ENCODE data around the gene NUP210L.

Gene NUP210L

GRCh38 chr1:153954826-153955225, 200.0 kb downstream of the NUP210L start:
- DNase-seq (ENCODE audit: low read depth), result no peak
- H3K4me3 ChIP-seq (ENCODE audit: low read depth, low read length), result no peak overlapping the region
- no peak for TF ChIP-seq CTCF (IDR thresholded peaks at IDR 0.05; ENCODE audit: insufficient read depth, low read depth, low read length, missing control alignments)

GRCh38 chr1:153953859-153954365, 201.0 kb downstream of the NUP210L start:
- no peak for TF ChIP-seq CTCF (IDR thresholded peaks at IDR 0.05; ENCODE audit: insufficient read depth, low read depth, low read length, missing control alignments)
- no peak overlapping the region for H3K4me3 ChIP-seq (ENCODE audit: low read depth, low read length)
- no peak for DNase-seq (ENCODE audit: low read depth)

DNA sequence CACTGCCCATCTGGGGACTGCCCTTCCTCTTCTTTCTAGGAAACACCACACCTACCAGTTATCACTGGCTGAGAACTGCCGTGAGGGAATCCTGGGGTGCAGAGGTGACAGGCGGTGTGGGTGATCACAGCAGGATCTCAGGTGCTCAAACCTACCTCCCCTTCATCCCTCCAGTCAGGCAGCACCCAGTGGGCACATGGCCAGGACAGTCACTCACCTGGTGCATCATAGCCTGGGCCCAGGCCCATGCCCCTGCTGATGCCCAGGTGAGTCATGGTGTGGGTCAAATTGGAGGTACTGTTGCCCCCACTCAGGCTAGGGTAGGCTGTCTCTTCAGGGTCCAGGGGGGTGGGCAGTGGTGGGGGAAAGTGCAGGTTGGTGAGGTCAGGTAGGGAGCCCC, 203.1 kb downstream of the NUP210L start:
- no peak overlapping the region for H3K4me3 ChIP-seq (ENCODE audit: low read depth, low read length)
- TF ChIP-seq CTCF (IDR thresholded peaks at IDR 0.05; ENCODE audit: insufficient read depth, low read depth, low read length, missing control alignments), result no peak
- no peak for DNase-seq (ENCODE audit: low read depth)

DNA sequence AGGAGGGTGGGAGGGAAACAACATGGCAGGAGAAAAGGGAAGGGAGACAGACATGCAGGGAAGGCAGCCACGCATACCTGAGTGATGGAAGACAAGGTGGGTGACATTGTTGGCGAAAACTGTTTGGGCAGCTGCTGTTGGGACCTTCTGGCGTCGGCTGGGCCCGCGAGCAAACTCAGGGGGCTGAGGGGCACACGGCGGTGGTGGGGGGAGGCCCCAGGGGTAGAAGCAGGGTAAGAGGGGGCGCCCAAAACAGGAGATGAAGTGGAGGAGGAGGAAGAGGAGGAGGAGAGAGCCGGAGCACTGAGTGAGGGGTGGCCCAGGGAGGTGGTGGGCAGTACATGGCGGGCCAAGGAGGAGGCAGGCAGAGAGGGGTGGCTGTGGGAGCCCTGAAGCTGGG, 203.7 kb downstream of the NUP210L start:
- DNase-seq (ENCODE audit: low read depth), result no peak
- no peak for TF ChIP-seq CTCF (IDR thresholded peaks at IDR 0.05; ENCODE audit: insufficient read depth, low read depth, low read length, missing control alignments)
- no peak overlapping the region for H3K4me3 ChIP-seq (ENCODE audit: low read depth, low read length)

- DNase-seq (ENCODE audit: low read depth), result peak; percentile 92
- peak; percentile 95 for TF ChIP-seq CTCF (IDR thresholded peaks at IDR 0.05; ENCODE audit: insufficient read depth, low read depth, low read length, missing control alignments)
- peak within 1 kb of the TSS; percentile 95 for H3K4me3 ChIP-seq (ENCODE audit: low read depth, low read length)
Measured at GRCh38 chr1:153946622-153947241, 208.1 kb downstream of the NUP210L start, which contains the start of gene DENND4B. Gene DENND4B (minus strand): TSS chr1:153946718. CDS start chr1:153944374, 2,344 bp downstream.

- TF ChIP-seq CTCF (IDR thresholded peaks at IDR 0.05; ENCODE audit: insufficient read depth, low read depth, low read length, missing control alignments), result no peak
Measured at GRCh38 chr1:153945795-153946621, 208.9 kb downstream of the NUP210L start.

More at GRCh38 chr1:153945795-153946621, 208.9 kb downstream of the NUP210L start:
- peak; percentile 97 for DNase-seq (ENCODE audit: low read depth)
- peak overlapping the region; percentile 95 for H3K4me3 ChIP-seq (ENCODE audit: low read depth, low read length)
